Stimulated activated CD8-positive, alpha-beta memory T cell treated with anti-CD3 and anti-CD28 coated beads, Interleukin-2, amount 100 ng/mL, for 1 hour (primary cell): ENCODE data around the gene METTL6.
"Not testable (repeated sequence)": the region's sequence is repeated elsewhere in the genome, so short reads cannot be mapped to it uniquely, and the experiment has no call there.

Source experiments
- DNase-seq, 2 donors: peaks; one replicate each; pipeline ENCODE4 v3.0.0-alpha.2; 2020; ENCODE audit warnings: low read depth in 2 of 2

The METTL6 gene

GRCh38 chr3:15451216-15452113, 24.1 kb upstream of the METTL6 start:
- no peak for DNase-seq

DNA sequence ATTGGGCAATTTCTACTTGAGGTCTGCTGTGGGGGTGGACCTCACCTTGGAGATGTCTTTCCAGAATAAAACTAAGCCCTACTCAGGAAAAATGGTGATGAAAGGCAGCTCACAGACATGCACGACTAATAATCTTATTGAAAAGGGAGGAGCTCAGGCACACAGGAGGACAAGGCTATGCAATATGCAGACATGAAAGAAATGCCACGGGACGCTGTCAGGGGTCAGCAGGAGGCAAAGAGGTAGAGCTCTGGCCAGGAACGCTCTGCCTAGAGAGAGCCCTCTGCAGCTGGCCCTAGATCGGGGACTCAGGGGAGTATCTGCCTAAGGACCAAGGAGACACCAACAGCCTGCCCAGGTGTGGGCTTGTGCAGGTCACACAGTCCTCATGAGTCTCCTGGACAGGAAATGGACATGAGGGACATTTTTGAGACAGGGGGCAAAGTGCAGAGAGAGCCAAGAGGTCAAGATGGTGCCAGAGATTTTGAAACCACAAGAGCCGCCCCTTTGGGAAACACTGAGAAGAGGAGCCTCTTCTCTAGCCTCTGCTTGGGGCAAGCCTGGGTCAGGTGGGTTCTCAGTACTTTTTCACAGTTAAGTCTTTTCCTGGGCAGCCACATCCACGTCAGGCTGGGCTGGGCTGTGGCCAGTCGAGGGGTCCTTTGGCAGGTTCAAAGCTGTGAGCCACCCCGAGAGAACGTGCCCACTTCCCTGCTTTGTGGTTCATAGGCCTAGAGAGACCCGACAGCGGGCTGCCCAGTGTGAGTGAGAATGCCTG, 23.3 kb upstream of the METTL6 start:
- no peak for DNase-seq

GRCh38 chr3:15449489-15450224, 22.3 kb upstream of the METTL6 start:
- DNase-seq = no peak

GRCh38 chr3:15443826-15444524, 16.6 kb upstream of the METTL6 start:
- no peak for DNase-seq

DNA sequence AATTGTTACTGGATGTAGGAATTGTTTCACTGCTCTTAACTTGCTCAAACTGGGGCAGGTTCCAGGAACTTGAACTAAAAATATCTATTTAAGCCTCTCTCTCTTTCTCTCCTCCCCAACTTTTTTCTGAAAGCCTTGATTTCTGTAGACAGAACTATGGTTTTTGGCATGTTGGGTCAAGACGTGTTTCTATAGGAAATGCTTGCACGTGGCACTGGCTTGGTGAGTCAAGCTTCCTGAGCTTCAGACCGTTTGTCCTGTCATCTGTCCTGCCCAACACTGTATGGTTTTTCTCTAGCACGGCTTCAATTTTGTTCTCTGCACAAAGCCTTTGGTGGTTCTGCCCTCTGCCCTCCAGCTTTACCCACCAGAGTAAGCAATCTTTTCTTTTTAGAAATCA, 13.5 kb upstream of the METTL6 start:
- no peak for DNase-seq

GRCh38 chr3:15439476-15439875, 12.1 kb upstream of the METTL6 start:
- DNase-seq = no peak

DNA sequence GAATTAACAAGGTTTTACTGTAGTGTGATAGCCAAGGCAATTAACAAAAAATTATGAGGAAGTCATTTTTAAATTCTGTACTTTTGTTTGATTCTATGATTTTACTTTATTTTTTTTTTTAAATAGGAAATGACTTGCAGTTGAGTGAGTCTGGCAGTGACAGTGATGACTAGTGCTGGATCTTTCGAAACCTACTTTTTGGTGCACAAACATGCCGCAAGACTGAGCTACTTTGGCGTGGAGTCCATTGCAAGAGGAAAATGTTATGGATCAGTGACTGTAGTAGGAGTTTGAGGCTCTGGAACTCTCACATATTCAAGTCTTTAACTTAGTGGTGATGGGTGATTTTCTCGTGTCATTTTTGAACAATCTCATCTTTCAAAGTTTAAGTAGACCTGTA, 11.6 kb upstream of the METTL6 start:
- DNase-seq = no peak

DNA sequence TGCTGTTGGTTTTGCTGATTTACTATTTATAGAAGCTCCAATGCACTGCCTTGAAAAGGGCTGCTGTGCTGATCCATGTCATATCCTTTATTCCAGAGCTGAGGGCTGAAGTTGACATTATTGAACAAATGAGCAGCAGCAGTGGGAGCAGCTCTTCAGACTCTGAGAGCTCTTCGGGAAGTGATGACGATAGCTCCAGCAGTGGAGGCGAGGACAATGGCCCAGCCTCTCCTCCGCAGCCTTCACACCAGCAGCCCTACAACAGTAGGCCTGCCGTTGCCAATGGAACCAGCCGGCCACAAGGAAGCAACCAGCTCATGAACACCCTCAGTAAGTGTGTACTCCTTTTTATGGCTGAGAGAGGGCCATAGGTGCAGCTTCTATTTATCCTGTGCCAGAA, 8.9 kb upstream of the METTL6 start:
- no peak for DNase-seq

DNA sequence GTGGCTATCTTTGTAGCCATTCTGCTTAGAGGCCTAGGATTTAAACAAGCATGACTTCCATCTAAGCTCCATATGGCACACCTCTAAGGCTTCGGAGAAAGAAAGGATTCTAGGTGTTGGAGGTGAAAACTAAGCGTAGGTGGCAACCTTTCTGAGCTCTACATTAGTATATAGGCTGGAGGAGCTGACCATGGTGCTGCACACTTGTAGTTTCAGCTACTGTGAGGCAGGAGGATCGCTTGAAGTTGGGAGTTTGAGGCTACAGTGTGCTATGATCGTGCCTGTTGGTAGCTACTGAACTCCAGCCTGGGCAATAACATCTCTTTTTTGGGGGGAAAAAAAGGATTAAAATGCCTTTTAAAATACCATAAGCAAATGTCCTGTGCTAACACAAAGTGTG, 7.4 kb upstream of the METTL6 start:
- no peak for DNase-seq

DNA sequence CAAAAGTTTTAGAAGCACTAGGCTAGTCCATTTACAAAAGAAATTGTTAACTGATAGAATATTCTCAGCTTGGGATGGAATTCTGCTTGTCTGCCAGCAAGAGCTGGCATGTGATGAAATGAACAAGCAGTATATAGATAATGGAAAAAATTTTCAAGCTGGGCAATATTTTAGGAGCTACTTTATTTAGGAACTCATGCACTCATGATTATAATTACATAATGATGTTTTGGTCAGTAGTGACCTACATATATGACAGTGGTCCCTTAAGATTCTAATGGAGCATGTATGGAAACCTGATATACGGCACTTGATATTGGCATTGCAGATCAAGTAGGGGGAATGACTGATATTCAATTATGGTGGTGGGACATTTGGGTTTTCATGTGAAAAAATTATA, 6.2 kb upstream of the METTL6 start:
- no peak for DNase-seq

DNA sequence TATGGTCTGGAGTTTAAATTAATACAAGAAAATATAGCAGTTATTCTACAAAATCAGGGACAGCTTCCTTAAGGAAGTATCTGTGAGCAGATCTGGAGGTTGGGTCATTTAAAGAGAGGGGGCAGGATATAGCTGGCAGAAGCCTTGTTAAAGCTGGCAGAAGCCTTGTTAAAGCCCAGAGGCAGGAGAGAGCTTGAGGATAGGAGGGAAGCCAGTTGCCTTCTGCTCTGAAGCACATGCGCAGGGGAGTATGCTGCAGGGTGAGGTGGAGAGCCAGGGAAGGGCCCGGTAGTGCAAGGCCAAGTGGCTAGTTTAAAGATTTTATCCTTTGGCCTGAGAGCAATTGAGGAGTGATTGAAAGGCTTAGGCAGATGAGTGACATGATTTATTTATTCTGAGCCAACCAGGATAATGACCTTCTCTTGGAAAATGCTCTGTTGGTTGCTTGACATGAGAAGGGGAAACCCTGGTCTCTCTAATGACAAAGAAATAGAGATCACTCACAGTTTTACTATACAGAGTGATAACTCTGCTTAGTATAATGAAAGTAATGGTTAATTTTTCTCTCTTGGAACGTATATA, 4.0 kb upstream of the METTL6 start:
- no peak for DNase-seq

DNA sequence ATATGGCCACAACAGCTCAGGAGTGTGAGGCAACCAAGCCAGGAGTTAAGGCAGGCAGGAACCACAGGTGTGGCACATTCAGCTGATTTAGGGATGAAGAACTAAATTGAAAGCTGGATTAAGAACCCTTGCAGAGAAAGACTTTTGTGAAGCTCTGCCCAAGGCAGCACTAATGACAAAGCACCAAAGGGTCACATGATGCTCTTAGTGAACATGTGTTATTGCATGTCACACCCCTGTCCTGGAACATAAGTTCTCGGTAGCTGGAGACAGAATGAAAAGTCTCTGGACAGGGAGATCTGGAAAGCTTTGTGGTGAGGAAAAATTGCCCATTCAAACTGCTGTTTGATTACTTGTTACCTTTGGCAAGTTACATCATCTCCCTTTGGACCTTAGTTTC, 3.3 kb upstream of the METTL6 start:
- no peak for DNase-seq

- no peak for DNase-seq
Observed at GRCh38 chr3:15429080-15429479, 1.7 kb upstream of the METTL6 start.

- DNase-seq = no peak
Observed at GRCh38 chr3:15428539-15428938, 1.2 kb upstream of the METTL6 start.

DNA sequence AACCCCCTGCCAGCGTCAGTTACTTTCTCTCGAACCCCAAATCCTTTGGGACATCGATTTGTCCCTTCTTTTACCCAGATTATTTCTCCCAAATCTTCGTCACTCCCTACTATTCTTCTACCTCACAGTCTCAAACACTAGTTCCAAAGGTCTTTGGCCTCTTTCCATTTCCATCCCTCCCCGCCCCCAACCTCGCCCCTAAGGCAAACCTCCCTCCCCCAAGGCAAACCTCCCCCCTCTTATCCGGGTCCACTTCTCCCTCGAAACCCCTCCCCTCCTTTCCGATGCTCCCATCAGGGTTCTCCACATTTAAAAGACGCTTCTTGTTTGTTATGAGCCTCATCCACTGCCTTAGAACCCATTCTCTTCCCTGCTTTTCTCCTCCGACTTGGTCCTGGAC, 637 bp upstream of the METTL6 start:
- DNase-seq = no peak

GRCh38 chr3:15426579-15427118, 695 bp downstream of the METTL6 start:
- DNase-seq = no peak

- no peak for DNase-seq
Observed at GRCh38 chr3:15420871-15421270, 6.5 kb downstream of the METTL6 start.

- not testable (repeated sequence) for DNase-seq
Observed at GRCh38 chr3:15410966-15411365, 16.4 kb downstream of the METTL6 start.

DNA sequence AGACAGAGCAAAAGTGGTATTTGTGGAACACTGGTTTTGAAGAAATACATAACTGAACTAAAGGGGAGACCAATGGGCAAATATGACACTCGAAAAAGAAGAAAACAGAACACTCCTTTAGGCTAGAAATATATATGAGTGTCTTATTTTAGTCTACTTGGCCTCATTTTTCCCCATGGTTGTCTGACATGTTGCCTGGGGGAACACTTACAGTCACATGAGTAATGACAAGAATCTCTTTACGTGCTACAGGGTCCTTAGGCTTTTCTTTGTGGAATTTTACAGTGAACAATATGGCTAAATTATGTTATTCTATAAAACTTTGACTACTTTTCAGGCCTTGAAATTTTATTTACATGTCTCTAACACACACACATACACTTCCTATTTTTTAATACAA, 17.6 kb downstream of the METTL6 start:
- no peak for DNase-seq

DNA sequence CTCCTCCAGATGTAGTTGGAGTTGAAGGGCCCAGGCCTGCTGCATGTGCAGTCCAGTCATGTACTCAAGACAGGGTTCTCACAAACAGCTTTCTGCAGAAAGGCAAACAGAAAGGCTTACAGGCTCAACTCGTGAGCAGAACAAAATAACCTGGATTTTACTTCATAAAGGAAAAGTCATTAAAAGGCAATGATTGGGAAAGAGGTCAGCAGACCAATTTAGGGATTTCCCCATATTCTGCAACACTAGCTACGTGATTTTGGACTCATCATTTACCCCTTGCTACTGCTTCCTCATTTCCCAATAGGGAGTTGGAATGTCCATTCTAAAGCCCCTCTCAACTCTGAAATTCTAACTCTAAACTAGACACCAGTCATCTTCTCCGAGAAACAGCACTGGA, 18.1 kb downstream of the METTL6 start:
- no peak for DNase-seq

- no peak for DNase-seq
Observed at GRCh38 chr3:15405448-15406050, 21.8 kb downstream of the METTL6 start.
